GM19193 (cell line): ENCODE results near the gene FBXW5.

ENCODE experiments used
- POLR2A ChIP-seq: IDR thresholded peaks from 4 replicates; pipeline ENCODE4 v1.6.1; 2011; ENCODE audit not compliant: insufficient read depth, insufficient read length; ENCODE audit errors: extremely low read depth

The FBXW5 gene

GRCh38 chr9:136958898-136959850 lies 14.6 kb upstream of the FBXW5 start:
- TF ChIP-seq POLR2A = no peak

GRCh38 chr9:136958473-136958872 lies 13.9 kb upstream of the FBXW5 start:
- TF ChIP-seq POLR2A = no peak

DNA sequence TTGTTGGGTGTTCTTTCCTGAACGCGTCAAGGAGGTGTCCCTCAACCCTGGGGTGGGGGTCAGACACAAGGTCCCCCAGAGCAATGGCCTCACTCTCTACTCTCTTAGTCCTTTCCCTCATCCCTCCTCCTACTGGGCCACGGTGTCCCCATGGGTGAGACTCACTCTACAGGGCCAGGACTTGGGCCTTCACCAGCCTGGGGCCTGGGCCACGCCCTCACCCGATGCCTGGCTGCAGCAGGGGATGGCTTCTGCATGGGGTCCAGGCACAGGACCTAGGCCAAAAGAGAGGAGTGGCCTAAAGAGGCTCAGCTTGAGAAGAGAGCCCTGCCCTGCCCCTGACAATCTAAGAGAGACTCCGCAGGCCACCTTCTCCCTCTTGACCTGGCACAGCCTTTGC lies 13.4 kb upstream of the FBXW5 start:
- TF ChIP-seq POLR2A = no peak

GRCh38 chr9:136957461-136957860 lies 12.9 kb upstream of the FBXW5 start:
- TF ChIP-seq POLR2A = no peak

- TF ChIP-seq POLR2A = no peak
These were observed 12.1 kb upstream of the FBXW5 start for GRCh38 chr9:136956604-136957003.

DNA sequence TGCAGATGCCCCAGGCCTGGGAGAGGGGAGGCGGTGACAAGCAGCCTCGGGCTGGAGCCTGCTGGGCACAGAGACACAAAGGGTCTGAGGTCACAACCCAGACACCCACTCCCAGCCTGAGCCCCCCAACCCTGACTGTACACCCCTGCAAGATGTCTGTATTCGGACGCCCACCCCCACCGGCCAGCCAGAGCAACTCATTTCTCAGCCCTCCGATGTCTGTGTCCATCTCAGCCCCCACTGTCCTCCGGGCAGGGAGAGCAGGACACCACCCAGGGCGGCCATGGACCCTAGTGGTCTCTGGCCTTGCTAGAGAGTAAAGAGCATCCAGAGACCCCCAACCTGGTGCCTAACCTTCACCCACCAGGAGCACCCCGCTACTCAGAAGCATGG lies 11.4 kb upstream of the FBXW5 start:
- TF ChIP-seq POLR2A = no peak

- no peak for TF ChIP-seq POLR2A
These were observed 10.8 kb upstream of the FBXW5 start for GRCh38 chr9:136955202-136955942.

DNA sequence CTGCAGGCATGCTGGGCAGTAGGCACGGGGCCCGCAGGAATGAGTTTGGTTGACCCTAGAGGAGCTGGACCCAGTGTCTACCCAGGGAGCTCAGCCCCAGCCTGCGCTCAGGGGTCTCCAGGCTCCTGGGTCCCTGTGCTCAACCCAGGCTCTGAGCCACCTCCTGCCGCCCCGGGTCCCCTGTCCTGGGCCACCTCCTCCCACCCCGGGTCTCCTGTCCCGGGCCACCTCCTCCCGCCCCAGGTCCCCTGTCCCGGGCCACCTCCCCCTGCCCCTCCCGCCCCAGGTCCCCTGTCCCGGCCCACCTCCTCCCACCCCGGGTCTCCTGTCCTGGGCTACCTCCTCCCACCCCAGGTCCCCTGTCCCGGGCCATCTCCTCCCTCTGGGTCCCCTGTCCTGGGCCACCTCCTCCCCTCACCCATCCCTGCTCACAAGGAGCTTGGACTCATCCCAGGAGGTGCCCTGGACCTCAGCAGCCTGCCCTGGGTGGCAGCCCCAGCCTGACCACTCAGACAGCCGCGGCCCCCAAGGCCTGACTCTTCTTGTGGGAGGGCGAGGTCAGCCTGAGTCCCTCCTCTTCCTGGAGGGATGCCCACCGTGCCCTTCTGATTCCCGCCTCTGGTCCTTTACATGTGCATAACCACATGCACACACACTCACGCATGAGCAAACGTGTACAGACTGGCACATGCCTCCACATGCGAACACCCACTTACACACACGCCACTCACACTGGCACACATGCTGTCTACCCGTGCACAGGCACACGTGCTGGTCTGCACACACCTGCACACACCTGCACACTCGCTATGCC lies 9.9 kb upstream of the FBXW5 start:
- no peak for TF ChIP-seq POLR2A

- TF ChIP-seq POLR2A = no peak
These were observed 9.3 kb upstream of the FBXW5 start for GRCh38 chr9:136953771-136954269.

- TF ChIP-seq POLR2A = no peak
These were observed 8.6 kb upstream of the FBXW5 start for GRCh38 chr9:136952876-136953770.

DNA sequence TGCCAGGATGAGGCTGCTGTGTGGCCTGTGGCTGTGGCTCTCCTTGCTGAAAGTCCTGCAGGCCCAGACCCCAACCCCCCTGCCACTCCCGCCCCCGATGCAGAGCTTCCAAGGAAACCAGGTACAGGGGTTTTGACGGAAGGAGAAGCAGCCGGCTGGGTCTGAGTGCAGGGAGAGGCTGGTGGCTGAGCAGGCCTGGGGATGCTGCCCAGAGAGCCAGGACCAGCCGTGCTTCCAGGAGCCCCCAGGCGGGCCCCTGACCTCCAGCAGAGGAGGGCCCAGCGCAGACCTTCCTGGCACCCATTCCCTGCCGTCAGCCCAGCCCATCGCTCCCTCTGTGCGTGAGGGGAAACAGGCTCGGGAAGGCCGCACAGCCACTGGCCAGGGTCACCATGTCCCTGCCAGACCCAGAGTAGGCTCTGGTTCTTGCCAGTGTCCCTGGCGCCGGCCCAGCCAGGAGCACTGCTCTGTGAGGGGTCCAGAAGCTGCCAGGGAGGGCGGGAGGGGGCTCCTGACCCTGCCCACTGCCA lies 7.8 kb upstream of the FBXW5 start:
- TF ChIP-seq POLR2A = no peak

GRCh38 chr9:136951541-136952320 lies 7.2 kb upstream of the FBXW5 start, which contains the start of gene LCN12:
LCN12 (plus strand) TSS chr9:136952273; CDS start chr9:136952328, 55 bp downstream.
- no peak for TF ChIP-seq POLR2A
